Kidney (tissue), 14 donors: ENCODE measurements around the gene SDHC. TPM values are rescaled to one million over a fixed set of nuclear protein-coding genes. Genes with fewer than 3 reads are reported as not detected.

Source experiments
- DNase-seq, 5 donors: peaks; one replicate each; pipeline ENCODE4 v3.0.0-alpha.2; 2013 to 2020
- FAIRE-seq: peaks from 2 replicates; lab custom pipeline; 2012; peaks lifted over from hg19 to GRCh38; lab: Jason Lieb, UNC
- H3K27ac ChIP-seq, 2 donors: one replicate each; pipeline ENCODE4 v1.7.0; 2013; ENCODE audit warnings: low read depth in 2 of 2, low read length in 2 of 2, inconsistent platforms in 1 of 2
- H3K27me3 ChIP-seq: one replicate; pipeline ENCODE4 v1.7.1; 2013; ENCODE audit warnings: low read length, inconsistent platforms; ENCODE audit not compliant: control insufficient read depth, insufficient read depth
- H3K36me3 ChIP-seq, 3 donors: one replicate each; pipeline versions ENCODE4 v1.7.0 to v1.7.1; 2013; ENCODE audit warnings: low read length in 3 of 3, control low read depth in 1 of 3, inconsistent platforms in 1 of 3; ENCODE audit not compliant: insufficient read depth in 3 of 3, control insufficient read depth in 2 of 3
- H3K4me1 ChIP-seq, 3 donors: one replicate each; pipeline versions ENCODE4 v1.7.0 to v1.7.1; 2013; ENCODE audit warnings: low read length in 3 of 3, inconsistent platforms in 1 of 3, low read depth in 1 of 3; ENCODE audit not compliant: control insufficient read depth in 2 of 3, insufficient read depth in 2 of 3
- H3K4me3 ChIP-seq, 3 donors: one replicate each; pipeline versions ENCODE4 v1.7.0 to v1.8.1; 2013; ENCODE audit warnings: low read length in 3 of 3, control low read depth in 1 of 3, inconsistent platforms in 1 of 3
- H3K9ac ChIP-seq, 3 donors: one replicate each; pipeline versions ENCODE4 v1.7.0 to v1.7.1; 2013; ENCODE audit warnings: low read length in 3 of 3, control low read depth in 1 of 3, inconsistent platforms in 1 of 3
- H3K9me3 ChIP-seq, 3 donors: one replicate each; pipeline versions ENCODE4 v1.7.0 to v1.7.1; 2013; ENCODE audit warnings: low read length in 3 of 3, control low read depth in 1 of 3, inconsistent platforms in 1 of 3; ENCODE audit not compliant: control insufficient read depth in 2 of 3, insufficient read depth in 1 of 3
- intact Hi-C: fragments of 100-400 bp; cut with DNase I; formaldehyde crosslinking; loops from one replicate; pipeline ENCODE4 v1.11.1; 2022
- polyA plus RNA-seq: library from polyadenylated mRNA; stranded (reverse); fragments of 350-450 nt; fragmentation: Illumina TruSeq; extraction: RNeasy Lipid Tissue Mini Kit (QIAGEN cat#74804); gene quantifications from one replicate; pipeline ENCODE4 v1.2.3, GENCODE V29; 2014; ENCODE audit warnings: low read depth, low replicate concordance; ENCODE audit not compliant: insufficient read depth
- total RNA-seq: library from RNA; stranded (reverse); fragmentation: NEBNext Ultra II Directional; extraction: Animal tissue kit (Norgen Biotek cat#: 25700); gene quantifications from one replicate; pipeline ENCODE4 v1.2.1, GENCODE V29; 2021
- TF ChIP-seq, protein P1 (sequence below): IDR thresholded peaks from 3 replicates; pipeline ENCODE4 v1.5.1; 2012; ENCODE audit warnings: mild to moderate bottlenecking, moderate library complexity, borderline replicate concordance; ENCODE audit not compliant: insufficient read depth; ENCODE audit errors: extremely low read depth
- donor health status: control.
- donor health status: control.
- donor health status: control.
- donor health status: control.
- donor health status: control.
- donor health status: DM: yes; HTN: yes; CAD: no.
- donor health status: Normal renal cell carcinoma (clear cell type).

SDHC gene
- total and polyA plus RNA-seq, 2 donors from 2014 or later, result 209 to 390 TPM

DNA sequence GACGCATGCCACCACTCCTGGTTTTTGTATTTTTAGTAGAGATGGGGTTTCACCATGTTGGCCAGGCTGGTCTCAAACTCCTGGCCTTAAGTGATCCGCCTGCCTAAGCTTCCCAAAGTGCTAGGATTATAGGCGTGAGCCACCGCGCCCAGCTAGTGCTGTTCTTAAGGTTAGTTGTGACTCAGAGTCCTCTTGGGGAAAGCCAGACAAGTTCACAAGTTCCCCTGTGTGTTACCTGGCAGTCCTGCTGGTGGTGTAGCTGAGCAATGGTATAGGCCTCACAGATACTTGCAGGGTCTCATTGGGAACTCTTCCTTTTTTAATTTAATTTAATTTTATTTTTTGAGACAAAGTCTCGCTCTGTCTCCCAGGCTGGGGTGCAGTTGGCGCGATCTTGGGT is 42.9 kb downstream of the SDHC start:
- peaks cover 0 to 7% (median 0%) of the 10 kb centered on the region in 3 donors for H3K36me3 ChIP-seq
- H3K4me3 ChIP-seq, result no peak overlapping the region
- intact Hi-C loops, result no loop called here
- DNase-seq (no peak), FAIRE-seq (no peak)
- H3K9me3 ChIP-seq, result no peaks in the 10 kb centered on the region
- no peak overlapping the region for H3K9ac ChIP-seq
- no peaks in the 10 kb centered on the region for H3K4me1 ChIP-seq
- H3K27ac ChIP-seq, result no peak overlapping the region
- TF ChIP-seq, protein P1, sequence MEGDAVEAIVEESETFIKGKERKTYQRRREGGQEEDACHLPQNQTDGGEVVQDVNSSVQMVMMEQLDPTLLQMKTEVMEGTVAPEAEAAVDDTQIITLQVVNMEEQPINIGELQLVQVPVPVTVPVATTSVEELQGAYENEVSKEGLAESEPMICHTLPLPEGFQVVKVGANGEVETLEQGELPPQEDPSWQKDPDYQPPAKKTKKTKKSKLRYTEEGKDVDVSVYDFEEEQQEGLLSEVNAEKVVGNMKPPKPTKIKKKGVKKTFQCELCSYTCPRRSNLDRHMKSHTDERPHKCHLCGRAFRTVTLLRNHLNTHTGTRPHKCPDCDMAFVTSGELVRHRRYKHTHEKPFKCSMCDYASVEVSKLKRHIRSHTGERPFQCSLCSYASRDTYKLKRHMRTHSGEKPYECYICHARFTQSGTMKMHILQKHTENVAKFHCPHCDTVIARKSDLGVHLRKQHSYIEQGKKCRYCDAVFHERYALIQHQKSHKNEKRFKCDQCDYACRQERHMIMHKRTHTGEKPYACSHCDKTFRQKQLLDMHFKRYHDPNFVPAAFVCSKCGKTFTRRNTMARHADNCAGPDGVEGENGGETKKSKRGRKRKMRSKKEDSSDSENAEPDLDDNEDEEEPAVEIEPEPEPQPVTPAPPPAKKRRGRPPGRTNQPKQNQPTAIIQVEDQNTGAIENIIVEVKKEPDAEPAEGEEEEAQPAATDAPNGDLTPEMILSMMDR, result no peak
- no peaks in the 10 kb centered on the region for H3K27me3 ChIP-seq

DNA sequence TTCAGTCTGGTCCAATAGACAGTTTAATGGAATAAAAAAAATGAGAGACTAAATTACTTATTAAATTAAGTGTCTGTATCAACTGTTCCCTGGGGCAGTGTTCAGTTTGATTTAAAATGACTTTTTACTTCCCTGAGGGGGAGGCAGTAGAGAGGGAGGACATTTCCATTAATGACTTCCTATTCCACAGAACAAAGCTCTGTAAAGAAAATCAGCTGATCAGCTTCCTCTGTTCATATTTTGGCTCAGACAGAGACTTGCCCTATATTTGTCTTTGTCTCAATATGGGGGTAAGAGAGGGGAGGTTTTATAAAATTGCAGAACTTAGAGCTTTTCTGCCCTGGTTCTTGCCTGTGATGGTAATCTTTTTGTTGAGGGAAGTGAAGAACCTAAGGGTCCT is 45.1 kb downstream of the SDHC start:
- Histone ChIP-seq H3K27ac (no peak overlapping the region), H3K4me3 (no peak overlapping the region), H3K9me3 (no peaks in the 10 kb centered on the region), H3K4me1 (no peaks in the 10 kb centered on the region), H3K36me3 (peaks cover 0 to 13% (median 2%) of the 10 kb centered on the region in 3 donors), H3K27me3 (no peaks in the 10 kb centered on the region), H3K9ac (no peak overlapping the region)
- FAIRE-seq, result no peak
- intact Hi-C loops, result no loop called here
- TF ChIP-seq, protein P1, result no peak
- DNase-seq, result peak in 2 of 5 donors; percentile 41 to 83

DNA sequence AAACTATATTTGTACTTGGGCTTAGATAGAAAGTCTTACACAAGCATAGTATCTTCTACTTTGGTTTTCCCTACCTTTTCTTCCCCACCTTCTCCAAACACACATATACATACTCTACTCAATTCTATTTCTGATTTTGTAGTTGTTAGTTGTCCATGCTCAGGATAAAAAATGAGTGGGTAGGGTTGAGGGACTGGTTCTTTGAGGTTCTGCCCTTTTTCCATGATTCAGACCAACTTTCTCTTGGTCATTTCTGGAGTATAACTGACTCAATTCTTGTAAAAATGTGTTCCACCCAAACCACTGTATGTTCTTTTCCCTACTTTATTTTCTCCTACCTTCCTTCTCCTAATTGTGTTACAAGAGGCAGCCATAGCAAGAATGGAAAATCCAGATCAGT is 50.2 kb downstream of the SDHC start:
- intact Hi-C loops, result no loop called here
- peaks cover 0 to 9% (median 0%) of the 10 kb centered on the region in 3 donors for H3K4me1 ChIP-seq
- H3K27ac ChIP-seq, result no peak overlapping the region
- DNase-seq (no peak), FAIRE-seq (no peak)
- no peak overlapping the region for H3K4me3 ChIP-seq
- TF ChIP-seq, protein P1, result no peak
- H3K27me3 ChIP-seq, result no peaks in the 10 kb centered on the region
- peaks cover 0 to 6% (median 4%) of the 10 kb centered on the region in 3 donors for H3K36me3 ChIP-seq
- H3K9me3 ChIP-seq, result no peaks in the 10 kb centered on the region
- no peak overlapping the region for H3K9ac ChIP-seq

DNA sequence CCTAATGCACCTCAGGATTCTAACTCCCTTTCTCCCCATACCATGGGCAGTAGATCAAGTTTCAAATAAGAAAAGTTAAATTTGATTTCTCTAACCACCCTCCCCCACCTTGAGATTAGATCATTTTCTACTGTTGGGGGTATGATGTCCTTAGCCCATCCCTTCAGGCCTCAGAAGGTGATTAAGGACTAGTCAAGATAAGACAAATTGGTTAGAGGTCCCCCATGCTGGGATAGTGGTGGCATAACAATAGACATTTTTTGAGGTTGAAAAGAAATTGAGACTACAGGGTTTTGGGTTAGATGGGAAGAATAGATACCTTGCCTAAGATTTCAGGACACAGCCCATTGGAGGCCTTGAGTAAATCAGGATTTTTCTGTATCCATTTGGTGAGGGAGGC is 51.0 kb downstream of the SDHC start:
- Histone ChIP-seq H3K9me3 (no peaks in the 10 kb centered on the region), H3K36me3 (peaks cover 0 to 6% (median 4%) of the 10 kb centered on the region in 3 donors), H3K9ac (no peak overlapping the region), H3K4me1 (peaks cover 0 to 9% (median 0%) of the 10 kb centered on the region in 3 donors), H3K4me3 (no peak overlapping the region), H3K27ac (no peak overlapping the region), H3K27me3 (no peaks in the 10 kb centered on the region)
- no peak for FAIRE-seq
- no peak for DNase-seq
- intact Hi-C loops, result no loop called here
- TF ChIP-seq, protein P1, result no peak
